Measurements from ENCODE around the gene TSPAN10. TPM values are rescaled to one million over a fixed set of nuclear protein-coding genes. Genes with fewer than 3 reads are reported as not detected.

The TSPAN10 gene
- total RNA-seq, 1 donor from 2014 or later, result 3.0 TPM

DNA sequence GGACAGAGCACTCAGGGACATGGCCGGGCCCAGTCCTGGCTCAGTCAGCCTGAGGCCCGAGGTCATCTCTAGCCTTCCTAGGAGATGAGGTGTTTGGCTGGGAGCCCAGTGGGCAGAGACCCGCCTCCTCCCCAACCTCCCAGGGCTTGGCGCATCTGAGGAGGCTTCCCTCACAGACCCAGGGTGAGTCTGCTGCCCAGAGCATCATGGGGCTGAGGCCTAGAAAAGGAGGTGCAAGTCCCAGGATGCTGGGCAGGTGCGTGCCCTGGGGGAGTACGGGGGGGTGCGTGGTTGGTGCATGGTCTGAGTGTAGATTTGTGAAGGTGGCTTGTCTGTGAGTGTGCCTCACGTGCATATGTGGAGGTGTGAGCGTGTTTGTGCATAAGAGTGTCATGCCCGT, 14.7 kb downstream of the TSPAN10 start:
- H3K36me3 Mint-ChIP-seq, result no peaks in the 10 kb centered on the region
- peaks cover 6% of the 10 kb centered on the region for H3K27me3 Mint-ChIP-seq
- H3K27ac Mint-ChIP-seq, result no peak overlapping the region
- no peaks in the 10 kb centered on the region for H3K9me3 Mint-ChIP-seq
- DNase-seq (ENCODE audit: extremely low spot score, unreplicated experiment), result no peak
- H3K4me3 Mint-ChIP-seq, result peak overlapping the region; percentile 60
- TF ChIP-seq, protein P1, sequence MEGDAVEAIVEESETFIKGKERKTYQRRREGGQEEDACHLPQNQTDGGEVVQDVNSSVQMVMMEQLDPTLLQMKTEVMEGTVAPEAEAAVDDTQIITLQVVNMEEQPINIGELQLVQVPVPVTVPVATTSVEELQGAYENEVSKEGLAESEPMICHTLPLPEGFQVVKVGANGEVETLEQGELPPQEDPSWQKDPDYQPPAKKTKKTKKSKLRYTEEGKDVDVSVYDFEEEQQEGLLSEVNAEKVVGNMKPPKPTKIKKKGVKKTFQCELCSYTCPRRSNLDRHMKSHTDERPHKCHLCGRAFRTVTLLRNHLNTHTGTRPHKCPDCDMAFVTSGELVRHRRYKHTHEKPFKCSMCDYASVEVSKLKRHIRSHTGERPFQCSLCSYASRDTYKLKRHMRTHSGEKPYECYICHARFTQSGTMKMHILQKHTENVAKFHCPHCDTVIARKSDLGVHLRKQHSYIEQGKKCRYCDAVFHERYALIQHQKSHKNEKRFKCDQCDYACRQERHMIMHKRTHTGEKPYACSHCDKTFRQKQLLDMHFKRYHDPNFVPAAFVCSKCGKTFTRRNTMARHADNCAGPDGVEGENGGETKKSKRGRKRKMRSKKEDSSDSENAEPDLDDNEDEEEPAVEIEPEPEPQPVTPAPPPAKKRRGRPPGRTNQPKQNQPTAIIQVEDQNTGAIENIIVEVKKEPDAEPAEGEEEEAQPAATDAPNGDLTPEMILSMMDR (conservative IDR thresholded peaks at IDR 0.05), result no peak
- H3K4me1 Mint-ChIP-seq (ENCODE audit: unreplicated experiment), result peaks cover 4% of the 10 kb centered on the region

DNA sequence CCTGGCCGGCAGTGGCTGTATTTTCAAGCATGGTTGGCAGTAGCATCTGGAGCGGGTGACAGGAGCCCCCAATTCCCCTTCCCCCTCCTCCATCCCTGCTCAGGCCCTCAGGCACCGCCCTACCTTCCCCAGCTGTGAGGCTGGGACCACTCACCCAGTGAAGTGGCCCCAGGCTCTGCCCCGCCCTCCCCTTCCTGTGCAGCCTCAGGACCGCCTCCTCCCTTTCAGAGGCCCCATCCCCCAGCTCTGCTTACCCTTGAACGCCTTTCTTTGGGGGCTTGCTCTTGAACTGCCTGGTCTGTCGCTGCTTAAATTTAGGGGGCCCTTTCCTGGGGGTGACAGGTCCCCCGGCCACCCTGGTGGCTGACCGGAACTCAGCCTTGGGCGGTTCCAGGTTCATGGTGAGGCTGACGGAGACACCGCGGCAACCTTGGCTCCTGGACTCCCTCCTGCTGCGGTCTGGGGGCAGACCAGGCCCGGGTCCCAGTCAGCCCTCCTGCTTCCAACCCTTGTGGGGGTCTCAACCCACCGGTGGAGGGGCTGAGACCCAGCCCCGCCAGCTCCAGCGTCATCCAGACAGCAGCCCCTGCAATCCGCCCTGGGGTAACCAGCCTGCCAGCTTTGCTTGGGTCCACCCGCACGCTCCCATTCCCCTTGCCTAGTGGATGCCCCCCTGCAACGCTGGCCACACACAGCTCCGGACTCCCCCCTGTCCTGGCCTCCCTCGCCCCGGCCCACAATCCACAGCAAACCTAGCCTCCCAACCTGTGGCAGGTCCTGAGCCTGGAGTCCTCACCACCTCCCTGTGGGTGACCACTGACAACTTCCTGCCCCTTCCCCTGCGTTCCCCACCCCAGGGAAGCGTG, 16.1 kb downstream of the TSPAN10 start:
- H3K9me3 Mint-ChIP-seq, result no peaks in the 10 kb centered on the region
- TF ChIP-seq, protein P1 (conservative IDR thresholded peaks at IDR 0.05), result no peak
- H3K27ac Mint-ChIP-seq, result no peak overlapping the region
- H3K4me3 Mint-ChIP-seq, result no peak overlapping the region
- DNase-seq (ENCODE audit: extremely low spot score, unreplicated experiment), result no peak
- H3K4me1 Mint-ChIP-seq (ENCODE audit: unreplicated experiment), result peaks cover 4% of the 10 kb centered on the region
- no peaks in the 10 kb centered on the region for H3K27me3 Mint-ChIP-seq
- no peaks in the 10 kb centered on the region for H3K36me3 Mint-ChIP-seq

DNA sequence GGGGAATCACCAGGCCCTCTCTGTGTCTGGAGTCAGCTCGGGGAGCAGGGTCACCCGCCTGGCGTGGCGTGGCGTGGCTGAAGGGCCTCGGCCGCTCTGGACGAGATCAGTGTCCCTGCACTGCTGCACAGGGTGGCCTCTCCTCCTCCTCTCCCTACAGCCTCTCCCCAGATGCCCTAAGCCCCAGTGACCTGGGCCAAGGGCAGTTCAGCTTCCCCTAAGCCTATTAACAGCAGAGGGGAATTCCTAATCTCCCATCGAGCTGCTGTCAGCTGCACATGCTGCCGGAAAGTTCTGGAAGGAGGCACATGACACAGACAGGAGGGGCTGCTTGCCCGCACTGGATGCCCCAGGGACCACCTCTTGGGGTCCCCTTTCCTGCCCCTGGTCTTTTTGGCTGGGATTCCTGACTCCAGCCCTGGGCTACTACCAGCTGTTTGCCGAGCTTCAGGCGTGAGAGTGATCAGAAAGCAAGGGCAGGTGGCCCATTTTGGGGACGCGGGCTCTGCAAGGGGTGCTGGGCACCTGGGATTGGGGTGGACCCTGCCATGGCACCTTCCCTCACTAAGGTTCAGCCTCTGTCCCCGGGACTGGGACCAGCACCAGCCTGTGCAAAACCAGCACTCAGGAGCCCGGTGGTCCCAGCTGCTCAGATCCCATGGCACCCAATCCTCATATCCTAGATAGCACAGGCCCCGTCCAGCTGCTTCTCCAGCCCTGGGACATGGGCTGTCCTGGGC, 18.6 kb downstream of the TSPAN10 start:
- Mint-ChIP-seq H3K27ac (no peak overlapping the region), H3K27me3 (no peaks in the 10 kb centered on the region), H3K4me3 (no peak overlapping the region), H3K36me3 (no peaks in the 10 kb centered on the region), H3K9me3 (no peaks in the 10 kb centered on the region), H3K4me1 (ENCODE audit: unreplicated experiment) (peaks cover 4% of the 10 kb centered on the region)
- no peak for DNase-seq (ENCODE audit: extremely low spot score, unreplicated experiment)
- TF ChIP-seq, protein P1 (conservative IDR thresholded peaks at IDR 0.05), result no peak

DNA sequence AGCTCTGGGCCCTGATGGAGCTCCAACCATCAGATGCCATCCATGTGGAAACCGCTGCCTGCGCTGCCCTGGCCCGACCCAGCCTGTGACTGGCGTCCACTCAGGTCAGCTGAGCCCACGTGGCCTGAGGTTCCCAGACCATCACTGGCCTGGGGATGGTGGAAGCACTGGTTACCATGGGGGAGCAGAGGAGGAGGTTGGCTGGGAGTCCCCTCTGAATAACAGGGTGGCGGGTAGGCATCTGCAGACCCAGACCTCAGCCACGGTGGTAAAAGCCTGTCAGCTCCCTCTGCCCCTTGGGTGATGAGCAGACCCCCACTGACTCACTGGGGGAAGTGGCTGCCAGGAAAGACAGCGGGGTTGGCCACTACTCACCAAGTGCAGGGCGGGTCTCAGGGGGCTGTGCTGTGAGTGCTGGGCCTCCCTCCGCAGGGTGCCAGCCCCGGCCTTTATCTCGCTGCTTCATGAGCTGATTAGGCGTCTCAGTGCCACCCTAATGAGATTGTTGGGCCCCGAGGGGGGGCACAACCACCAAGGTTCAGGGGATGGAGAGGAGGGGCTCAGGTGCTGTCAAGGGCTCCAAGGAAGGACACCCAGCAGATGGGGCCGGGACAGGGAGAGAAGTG, 19.2 kb downstream of the TSPAN10 start, which contains the start of gene PDE6G:
Gene PDE6G, minus strand, starts transcription at position 425 of the 626 bp plus-strand sequence. CDS start 3,237 bp downstream, outside the sequence.
- DNase-seq (ENCODE audit: extremely low spot score, unreplicated experiment), result no peak
- no peaks in the 10 kb centered on the region for H3K36me3 Mint-ChIP-seq
- no peaks in the 10 kb centered on the region for H3K27me3 Mint-ChIP-seq
- H3K4me1 Mint-ChIP-seq (ENCODE audit: unreplicated experiment), result peaks cover 4% of the 10 kb centered on the region
- H3K27ac Mint-ChIP-seq, result no peak within 1 kb of the TSS
- TF ChIP-seq, protein P1 (conservative IDR thresholded peaks at IDR 0.05), result no peak
- no peaks in the 10 kb centered on the region for H3K9me3 Mint-ChIP-seq
- H3K4me3 Mint-ChIP-seq, result no peak within 1 kb of the TSS

DNA sequence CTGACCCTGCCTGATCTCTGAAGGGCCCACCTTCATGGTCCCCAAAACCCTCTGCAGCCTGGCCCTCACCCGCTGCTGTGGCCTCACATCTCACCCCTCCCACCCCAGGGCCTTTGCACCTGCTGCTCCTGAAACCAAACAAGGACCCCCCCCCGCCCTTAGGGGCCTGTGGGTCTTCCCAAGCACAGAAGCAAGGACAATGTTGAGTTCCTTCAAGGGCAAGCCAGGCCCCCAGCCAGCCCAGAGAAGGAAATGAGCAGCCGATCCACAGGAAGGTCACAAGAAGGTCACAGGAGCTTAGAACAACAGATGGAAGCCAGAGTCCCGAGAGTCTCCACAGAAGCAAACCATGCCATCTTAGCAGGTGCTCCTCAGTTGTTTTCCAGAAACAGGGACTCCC, 19.8 kb downstream of the TSPAN10 start:
- no peak overlapping the region for H3K4me3 Mint-ChIP-seq
- H3K27ac Mint-ChIP-seq, result no peak overlapping the region
- no peak for DNase-seq (ENCODE audit: extremely low spot score, unreplicated experiment)
- TF ChIP-seq, protein P1 (conservative IDR thresholded peaks at IDR 0.05), result no peak
- H3K9me3 Mint-ChIP-seq, result no peaks in the 10 kb centered on the region
- H3K36me3 Mint-ChIP-seq, result no peaks in the 10 kb centered on the region
- peaks cover 1% of the 10 kb centered on the region for H3K4me1 Mint-ChIP-seq (ENCODE audit: unreplicated experiment)
- H3K27me3 Mint-ChIP-seq, result no peaks in the 10 kb centered on the region

Data from type B pancreatic cell (in vitro differentiated cells).